ENCODE measurements around the gene RAB27A. TPM values are rescaled to one million over a fixed set of nuclear protein-coding genes. Genes with fewer than 3 reads are reported as not detected.

Gene RAB27A
- total and polyA plus RNA-seq, 2 of the 13 experiments (the other 11 are each of a cell fraction or from before 2014, with no cell fraction given): 3.4 to 8.1 TPM

DNA sequence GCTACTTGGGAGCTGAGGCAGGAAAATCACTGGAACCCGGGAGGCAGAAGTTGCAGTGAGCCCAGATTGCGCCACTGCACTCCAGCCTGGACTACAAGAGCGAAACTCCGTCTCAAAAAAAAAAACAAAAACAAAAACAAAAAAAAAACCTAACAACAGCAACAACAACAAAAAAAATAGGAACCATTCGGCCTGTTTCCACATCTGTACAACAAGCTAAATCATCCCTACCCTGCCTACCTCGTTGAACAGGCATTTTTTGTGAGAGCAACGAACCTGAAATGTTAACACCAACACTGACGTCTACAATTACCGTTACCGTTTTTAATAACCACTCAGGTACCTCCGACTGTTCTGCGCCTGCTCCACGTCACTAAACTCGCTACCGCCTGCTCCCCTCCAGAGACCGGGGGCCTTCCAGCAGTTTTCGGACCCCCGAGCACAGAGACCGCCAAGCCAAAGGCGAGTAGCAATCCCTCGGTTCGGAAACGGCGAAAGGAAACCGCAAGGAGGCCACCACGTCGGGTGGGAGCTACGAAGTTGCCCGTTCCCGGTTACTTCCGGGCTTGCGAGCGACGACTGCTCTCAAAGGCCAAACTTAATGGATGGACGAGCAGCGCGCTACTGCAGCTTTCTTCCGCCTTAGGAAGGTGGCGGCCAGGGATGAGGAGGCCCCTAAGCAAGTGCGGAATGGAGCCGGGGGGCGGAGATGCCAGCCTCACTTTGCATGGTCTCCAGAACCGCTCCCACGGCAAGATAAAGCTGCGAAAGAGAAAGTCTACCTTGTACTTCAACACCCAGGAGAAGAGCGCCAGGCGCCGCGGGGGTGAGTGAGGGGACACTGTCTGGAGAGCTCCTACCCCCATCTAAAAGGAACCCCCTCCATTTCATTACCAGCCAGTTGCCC is 29.2 kb upstream of the RAB27A start, which contains the start of the genes PIGB and PIGBOS1 (continued):
- no peak for TF ChIP-seq ZNF207 (IDR thresholded peaks at IDR 0.05; ENCODE audit: borderline replicate concordance)
- TF ChIP-seq MYC (CRISPR knock-in tag; IDR thresholded peaks at IDR 0.05; ENCODE audit: borderline replicate concordance): peak; percentile 81; the same call in 1 of the 2 replicates
- peak; percentile 80 for TF ChIP-seq ZNF547 (CRISPR knock-in tag; IDR thresholded peaks at IDR 0.05)
- peak; percentile 43 for TF ChIP-seq CEBPG (CRISPR knock-in tag; IDR thresholded peaks at IDR 0.05)
- no peak for TF ChIP-seq ZEB1 (IDR thresholded peaks at IDR 0.05; ENCODE audit: insufficient replicate concordance, low read depth)
- TF ChIP-seq HDAC2 (CRISPR knock-in tag; IDR thresholded peaks at IDR 0.05): peak; percentile 65
- peak; percentile 81; the same call in 1 of the 2 replicates for TF ChIP-seq CAMTA2 (CRISPR knock-in tag; IDR thresholded peaks at IDR 0.05; ENCODE audit: borderline replicate concordance)
- peak; percentile 93 for TF ChIP-seq ZFX (CRISPR knock-in tag; IDR thresholded peaks at IDR 0.05; ENCODE audit: low read depth)
- TF ChIP-seq BATF2 (CRISPR knock-in tag; IDR thresholded peaks at IDR 0.05): peak; percentile 75; the same call in 1 of the 2 replicates
- no peak for TF ChIP-seq SALL2 (CRISPR knock-in tag; IDR thresholded peaks at IDR 0.05)
- TF ChIP-seq, protein P1, sequence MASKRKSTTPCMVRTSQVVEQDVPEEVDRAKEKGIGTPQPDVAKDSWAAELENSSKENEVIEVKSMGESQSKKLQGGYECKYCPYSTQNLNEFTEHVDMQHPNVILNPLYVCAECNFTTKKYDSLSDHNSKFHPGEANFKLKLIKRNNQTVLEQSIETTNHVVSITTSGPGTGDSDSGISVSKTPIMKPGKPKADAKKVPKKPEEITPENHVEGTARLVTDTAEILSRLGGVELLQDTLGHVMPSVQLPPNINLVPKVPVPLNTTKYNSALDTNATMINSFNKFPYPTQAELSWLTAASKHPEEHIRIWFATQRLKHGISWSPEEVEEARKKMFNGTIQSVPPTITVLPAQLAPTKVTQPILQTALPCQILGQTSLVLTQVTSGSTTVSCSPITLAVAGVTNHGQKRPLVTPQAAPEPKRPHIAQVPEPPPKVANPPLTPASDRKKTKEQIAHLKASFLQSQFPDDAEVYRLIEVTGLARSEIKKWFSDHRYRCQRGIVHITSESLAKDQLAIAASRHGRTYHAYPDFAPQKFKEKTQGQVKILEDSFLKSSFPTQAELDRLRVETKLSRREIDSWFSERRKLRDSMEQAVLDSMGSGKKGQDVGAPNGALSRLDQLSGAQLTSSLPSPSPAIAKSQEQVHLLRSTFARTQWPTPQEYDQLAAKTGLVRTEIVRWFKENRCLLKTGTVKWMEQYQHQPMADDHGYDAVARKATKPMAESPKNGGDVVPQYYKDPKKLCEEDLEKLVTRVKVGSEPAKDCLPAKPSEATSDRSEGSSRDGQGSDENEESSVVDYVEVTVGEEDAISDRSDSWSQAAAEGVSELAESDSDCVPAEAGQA (IDR thresholded peaks at IDR 0.05; ENCODE audit: low read depth): peak; percentile 70
- TF ChIP-seq, protein P1 (CRISPR knock-in tag; IDR thresholded peaks at IDR 0.05; ENCODE audit: borderline replicate concordance): peak; percentile 51; the same call in 1 of the 2 replicates
- TF ChIP-seq ELF3 (CRISPR knock-in tag; IDR thresholded peaks at IDR 0.05): peak; percentile 99
- peak; percentile 59 for TF ChIP-seq MED1 (CRISPR knock-in tag; IDR thresholded peaks at IDR 0.05)
- no peak for TF ChIP-seq ZSCAN12 (CRISPR knock-in tag; IDR thresholded peaks at IDR 0.05)
- TF ChIP-seq GATAD2A (CRISPR knock-in tag; IDR thresholded peaks at IDR 0.05): peak; percentile 73
- TF ChIP-seq, protein P2, sequence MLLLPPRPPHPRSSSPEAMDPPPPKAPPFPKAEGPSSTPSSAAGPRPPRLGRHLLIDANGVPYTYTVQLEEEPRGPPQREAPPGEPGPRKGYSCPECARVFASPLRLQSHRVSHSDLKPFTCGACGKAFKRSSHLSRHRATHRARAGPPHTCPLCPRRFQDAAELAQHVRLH (CRISPR knock-in tag; IDR thresholded peaks at IDR 0.05; ENCODE audit: borderline replicate concordance, low read depth): peak; percentile 92; the same call in 1 of the 2 replicates
- peak; percentile 97 for TF ChIP-seq ETV5 (CRISPR knock-in tag; IDR thresholded peaks at IDR 0.05; ENCODE audit: borderline replicate concordance)
- TF ChIP-seq STAT5B (CRISPR knock-in tag; IDR thresholded peaks at IDR 0.05): peak; percentile 67; the same call in 1 of the 2 replicates
